ENCODE data around the gene GSAP. TPM values are rescaled to one million over a fixed set of nuclear protein-coding genes. Genes with fewer than 3 reads are reported as not detected.

GSAP gene
- total and polyA plus RNA-seq, 2 donors (not counting 3 experiments of a cell fraction or from before 2014, with no cell fraction given) = 2.3 to 5.8 TPM

GRCh38 chr7:77353407-77353721, 62.8 kb downstream of the GSAP start:
- no TSS peak for BruUV-seq (replicated peaks)
- H3K9ac ChIP-seq (replicated peaks; ENCODE audit: extremely low read depth, insufficient read depth, low read length) = no peak overlapping the region
- H2AFZ ChIP-seq (ENCODE audit: low read depth, low read length) = no peak overlapping the region
- no peak for TF ChIP-seq POLR2A (IDR thresholded peaks at IDR 0.05; ENCODE audit: low read depth, low read length)
- no peak for TF ChIP-seq POLR2AphosphoS5 (IDR thresholded peaks at IDR 0.05; ENCODE audit: insufficient read depth, low read depth, low read length)
- no peak overlapping the region for H3K4me3 ChIP-seq (replicated peaks in 1 of 3; ENCODE audit: insufficient read depth in 1 of 3, low read depth in 1 of 3, low read length in 3 of 3)
- no peak overlapping the region for H3K4me2 ChIP-seq (ENCODE audit: insufficient read depth, low read length)
- ChIA-PET POLR2A (no interaction called here), CTCF (interaction anchor here (1.0 kb wide), 1 partner anchor 106 kb away, joined by 3 read pairs; no protein-coding TSS in a partner anchor)
- no peaks in the 10 kb centered on the region for H3K9me1 ChIP-seq (replicated peaks; ENCODE audit: control insufficient read depth, extremely low read depth, insufficient read depth, low read length)
- H4K20me1 ChIP-seq (replicated peaks; ENCODE audit: control insufficient read depth, extremely low read depth, insufficient read depth, low read length) = no peaks in the 10 kb centered on the region
- H3K9me3 ChIP-seq (replicated peaks; ENCODE audit: control insufficient read depth, insufficient read depth, low read length) = no peaks in the 10 kb centered on the region
- no peaks in the 10 kb centered on the region for H3K36me3 ChIP-seq (ENCODE audit: control insufficient read depth in 2 of 2, extremely low read depth in 1 of 2, insufficient read depth in 2 of 2, low read length in 2 of 2)
- H3K79me2 ChIP-seq (ENCODE audit: control insufficient read depth, insufficient read depth, low read length) = no peaks in the 10 kb centered on the region
- no peak overlapping the region for H3K27ac ChIP-seq (ENCODE audit: insufficient read depth, low read depth, low read length)
- no peaks in the 10 kb centered on the region for H3K27me3 ChIP-seq (ENCODE audit: control insufficient read depth in 2 of 2, insufficient read depth in 2 of 2, low read length in 2 of 2)
- H3K4me1 ChIP-seq (ENCODE audit: control insufficient read depth, extremely low read depth, insufficient read depth, low read length) = peaks cover 16% of the 10 kb centered on the region
- intact Hi-C loops (cut with micrococcal nuclease) = no loop called here
- dilution Hi-C loops (cut with MboI; ENCODE audit: extremely low pct_ligation_motif_present, low sequenced_read_pairs) = no loop called here
- DNase-seq (ENCODE audit: low read depth, low spot score) (no peak), FAIRE-seq (no peak)

GRCh38 chr7:77352665-77353406, 63.3 kb downstream of the GSAP start:
- Histone ChIP-seq H3K9ac (replicated peaks; ENCODE audit: extremely low read depth, insufficient read depth, low read length) (no peak overlapping the region), H3K4me2 (ENCODE audit: insufficient read depth, low read length) (no peak overlapping the region), H3K9me1 (replicated peaks; ENCODE audit: control insufficient read depth, extremely low read depth, insufficient read depth, low read length) (no peaks in the 10 kb centered on the region), H2AFZ (ENCODE audit: low read depth, low read length) (no peak overlapping the region), H3K4me3 (replicated peaks in 1 of 3; ENCODE audit: insufficient read depth in 1 of 3, low read depth in 1 of 3, low read length in 3 of 3) (no peak overlapping the region), H3K9me3 (replicated peaks; ENCODE audit: control insufficient read depth, insufficient read depth, low read length) (no peaks in the 10 kb centered on the region), H3K27ac (ENCODE audit: insufficient read depth, low read depth, low read length) (no peak overlapping the region), H3K79me2 (ENCODE audit: control insufficient read depth, insufficient read depth, low read length) (no peaks in the 10 kb centered on the region), H3K4me1 (ENCODE audit: control insufficient read depth, extremely low read depth, insufficient read depth, low read length) (peaks cover 21% of the 10 kb centered on the region), H3K27me3 (ENCODE audit: control insufficient read depth in 2 of 2, insufficient read depth in 2 of 2, low read length in 2 of 2) (no peaks in the 10 kb centered on the region), H4K20me1 (replicated peaks; ENCODE audit: control insufficient read depth, extremely low read depth, insufficient read depth, low read length) (no peaks in the 10 kb centered on the region), H3K36me3 (ENCODE audit: control insufficient read depth in 2 of 2, extremely low read depth in 1 of 2, insufficient read depth in 2 of 2, low read length in 2 of 2) (no peaks in the 10 kb centered on the region)
- BruUV-seq (replicated peaks) = no TSS peak
- TF ChIP-seq MAX (IDR thresholded peaks at IDR 0.05; ENCODE audit: insufficient read depth, insufficient read length) (no peak), CTCF (IDR thresholded peaks at IDR 0.05; ENCODE audit: extremely low read depth in 1 of 2, insufficient read depth in 1 of 2, low read depth in 1 of 2, low read length in 2 of 2) (no peak), FOS (IDR thresholded peaks at IDR 0.05; ENCODE audit: borderline replicate concordance, insufficient read depth, low read length) (no peak), POLR2AphosphoS5 (IDR thresholded peaks at IDR 0.05; ENCODE audit: insufficient read depth, low read depth, low read length) (no peak), EZH2 (IDR thresholded peaks at IDR 0.05; ENCODE audit: borderline replicate concordance, low read depth, low read length, severe bottlenecking) (no peak), POLR2A (IDR thresholded peaks at IDR 0.05; ENCODE audit: low read depth, low read length) (no peak), MYC (IDR thresholded peaks at IDR 0.05; ENCODE audit: low read depth, low read length) (no peak), GATA2 (IDR thresholded peaks at IDR 0.05; ENCODE audit: insufficient read depth, insufficient read length, low read depth, low read length) (no peak), JUN (IDR thresholded peaks at IDR 0.05; ENCODE audit: borderline replicate concordance, insufficient read depth, insufficient read length, low read depth) (no peak)
- ChIA-PET CTCF (interaction anchor here (0.9 to 1.0 kb wide), 2 partner anchors 21 to 106 kb away, joined by 3 to 4 read pairs; no protein-coding TSS in a partner anchor), POLR2A (no interaction called here)
- intact Hi-C loops (cut with micrococcal nuclease) (no loop called here), dilution Hi-C loops (cut with MboI; ENCODE audit: extremely low pct_ligation_motif_present, low sequenced_read_pairs) (no loop called here)
- no peak for DNase-seq (ENCODE audit: low read depth, low spot score)
- FAIRE-seq = no peak

All from endothelial cell of umbilical vein (primary cell).